LNCAP (cell line): ENCODE results near the gene NXPH3.
A peak's percentile ranks its signal among the peaks of the same experiment; 100 is the strongest.

Source experiments
- CTCF ChIP-seq: fragments of 450-650 bp; IDR thresholded peaks from 2 replicates; pipeline ENCODE4 v1.5.1; 2017; ENCODE audit warnings: mild to moderate bottlenecking

NXPH3 gene

GRCh38 chr17:49557312-49558024 lies 18.2 kb upstream of the NXPH3 start:
- peak; percentile 75 for TF ChIP-seq CTCF

- TF ChIP-seq CTCF, result no peak
Observed at GRCh38 chr17:49564638-49565037, 11.0 kb upstream of the NXPH3 start.

GRCh38 chr17:49565948-49566491 lies 9.7 kb upstream of the NXPH3 start:
- TF ChIP-seq CTCF, result no peak

GRCh38 chr17:49566668-49567071 lies 9.0 kb upstream of the NXPH3 start:
- TF ChIP-seq CTCF, result no peak

- no peak for TF ChIP-seq CTCF
Observed at GRCh38 chr17:49567104-49567521, 8.6 kb upstream of the NXPH3 start.

- TF ChIP-seq CTCF, result peak; percentile 94
Observed at GRCh38 chr17:49567871-49568694, 7.6 kb upstream of the NXPH3 start.

- no peak for TF ChIP-seq CTCF
Observed at GRCh38 chr17:49570540-49571242, 5.0 kb upstream of the NXPH3 start.
